ENCODE results near the gene SNX30.

The SNX30 gene

DNA sequence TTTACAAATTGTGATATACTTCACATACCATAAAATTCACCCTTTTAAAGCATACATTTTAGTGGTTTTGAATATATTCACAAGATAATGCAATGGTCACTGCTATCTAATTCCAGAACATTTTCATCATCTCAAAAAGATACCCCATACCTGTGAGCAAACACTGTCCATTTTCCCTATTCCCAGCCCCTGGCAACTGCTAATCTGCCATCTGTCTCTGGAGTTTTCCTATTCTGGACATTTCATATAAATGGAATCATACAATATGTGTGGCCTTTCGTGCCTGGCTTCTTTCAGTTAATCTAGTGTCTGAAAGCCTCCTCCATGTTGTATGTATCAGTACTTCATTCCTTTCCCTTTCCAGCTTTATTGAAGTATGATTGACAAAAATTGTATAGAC, 14.7 kb downstream of the SNX30 start:
- TF ChIP-seq CTCF (IDR thresholded peaks at IDR 0.05; ENCODE audit: low read depth, low read length, missing control alignments), result no peak
- no peak overlapping the region for H3K4me3 ChIP-seq (ENCODE audit: low read depth, low read length)
- no peak for DNase-seq (ENCODE audit: low read depth)

DNA sequence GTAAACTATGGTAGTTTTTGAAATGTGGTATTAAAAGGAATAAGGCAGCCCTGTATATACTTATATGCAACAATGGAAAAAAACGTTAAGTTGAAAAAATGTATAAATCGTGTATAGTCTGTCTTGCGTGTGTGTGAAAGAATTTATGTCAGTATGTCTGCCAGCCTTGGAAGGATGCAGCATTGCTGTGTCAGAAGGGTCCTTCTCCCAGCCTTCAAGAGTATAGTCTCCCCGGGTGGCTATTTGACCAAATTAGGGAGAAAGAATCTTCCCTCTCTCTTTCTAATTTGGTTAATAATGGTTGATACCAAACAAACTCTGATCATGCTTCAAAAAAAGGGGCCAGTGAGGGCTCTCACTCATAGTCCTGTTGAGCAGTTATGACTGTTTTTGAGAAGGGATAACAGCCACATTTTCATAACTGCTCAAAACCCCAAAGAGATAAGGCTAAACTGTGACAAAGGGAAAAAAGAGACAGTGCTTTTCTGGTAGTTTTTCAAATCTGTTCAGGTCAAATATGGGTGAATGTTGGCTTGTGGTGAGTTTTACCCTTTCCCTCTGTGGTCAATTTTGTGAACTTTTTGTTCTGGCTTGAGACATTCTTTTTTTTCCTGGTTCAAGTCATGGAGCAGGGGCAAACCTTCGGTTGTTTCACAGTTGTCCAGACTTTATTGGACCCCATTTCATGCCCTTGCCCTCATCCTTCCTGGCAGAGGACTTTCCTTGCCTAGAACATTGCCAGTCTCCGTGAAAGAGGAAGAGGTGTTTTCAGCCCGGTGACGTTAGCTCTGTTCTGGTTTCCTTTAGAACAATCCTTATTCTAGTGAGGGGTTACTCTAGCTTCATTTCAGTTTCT, 21.0 kb downstream of the SNX30 start:
- TF ChIP-seq CTCF (IDR thresholded peaks at IDR 0.05; ENCODE audit: low read depth, low read length, missing control alignments), result no peak

GRCh38 chr9:112772215-112772509, 21.6 kb downstream of the SNX30 start:
- DNase-seq (ENCODE audit: low read depth), result no peak
- H3K4me3 ChIP-seq (ENCODE audit: low read depth, low read length), result no peak overlapping the region

More for the DNA sequence above, 21.0 kb downstream of the SNX30 start:
- DNase-seq (ENCODE audit: low read depth), result no peak
- H3K4me3 ChIP-seq (ENCODE audit: low read depth, low read length), result no peak overlapping the region

GRCh38 chr9:112772551-112772950, 22.0 kb downstream of the SNX30 start:
- DNase-seq (ENCODE audit: low read depth), result no peak
- no peak overlapping the region for H3K4me3 ChIP-seq (ENCODE audit: low read depth, low read length)
- no peak for TF ChIP-seq CTCF (IDR thresholded peaks at IDR 0.05; ENCODE audit: low read depth, low read length, missing control alignments)

More at GRCh38 chr9:112772215-112772509, 21.6 kb downstream of the SNX30 start:
- TF ChIP-seq CTCF (IDR thresholded peaks at IDR 0.05; ENCODE audit: low read depth, low read length, missing control alignments), result no peak

DNA sequence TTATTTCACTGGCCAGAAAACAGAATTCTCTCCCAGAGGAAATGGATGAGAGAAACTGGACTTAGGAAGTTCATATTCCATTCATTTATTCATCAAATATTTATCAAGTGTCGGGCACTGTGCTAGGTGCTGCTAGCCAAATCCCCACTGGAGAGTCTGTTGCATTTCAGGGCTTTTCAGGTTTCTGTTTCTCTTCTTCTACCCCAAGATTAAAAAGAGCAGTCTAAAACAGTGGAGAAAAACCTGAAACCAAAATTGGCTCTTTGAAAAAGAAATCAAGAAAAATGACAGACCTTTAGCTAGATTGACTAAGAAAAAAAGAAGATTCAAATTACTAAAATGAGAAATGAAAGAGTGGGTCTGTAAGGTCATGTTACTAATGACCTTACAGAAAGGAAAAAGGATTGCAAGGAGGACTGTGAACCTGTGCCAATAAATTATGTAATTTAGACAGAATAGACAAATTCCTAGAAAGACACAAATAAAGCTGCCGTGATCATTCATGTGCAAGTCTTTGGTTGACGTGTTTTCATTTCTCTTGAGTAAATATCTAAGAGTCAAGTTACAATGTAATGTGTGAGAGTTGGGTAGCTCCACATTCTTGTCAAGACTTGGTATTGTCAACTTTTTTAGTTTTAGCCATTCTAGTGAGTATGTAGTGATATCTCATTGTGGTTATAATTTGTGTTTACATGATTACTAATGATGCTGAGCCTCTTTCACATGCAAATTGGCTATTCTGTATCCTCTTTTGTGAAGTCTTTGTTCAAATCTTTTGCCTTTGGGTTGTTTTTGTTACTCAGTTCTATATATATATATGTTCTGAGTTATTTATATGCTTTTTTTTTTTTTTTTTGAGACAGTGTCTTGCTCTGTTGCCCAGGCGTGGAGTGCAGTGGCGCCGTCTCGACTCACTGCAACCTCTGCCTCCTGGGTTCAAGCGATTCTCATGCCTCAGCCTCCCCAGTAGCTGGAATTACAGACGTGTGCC, 23.7 kb downstream of the SNX30 start:
- no peak for DNase-seq (ENCODE audit: low read depth)
- no peak for TF ChIP-seq CTCF (IDR thresholded peaks at IDR 0.05; ENCODE audit: low read depth, low read length, missing control alignments)
- H3K4me3 ChIP-seq (ENCODE audit: low read depth, low read length), result peak overlapping the region; percentile 9; the same call in 1 of the 2 replicates

DNA sequence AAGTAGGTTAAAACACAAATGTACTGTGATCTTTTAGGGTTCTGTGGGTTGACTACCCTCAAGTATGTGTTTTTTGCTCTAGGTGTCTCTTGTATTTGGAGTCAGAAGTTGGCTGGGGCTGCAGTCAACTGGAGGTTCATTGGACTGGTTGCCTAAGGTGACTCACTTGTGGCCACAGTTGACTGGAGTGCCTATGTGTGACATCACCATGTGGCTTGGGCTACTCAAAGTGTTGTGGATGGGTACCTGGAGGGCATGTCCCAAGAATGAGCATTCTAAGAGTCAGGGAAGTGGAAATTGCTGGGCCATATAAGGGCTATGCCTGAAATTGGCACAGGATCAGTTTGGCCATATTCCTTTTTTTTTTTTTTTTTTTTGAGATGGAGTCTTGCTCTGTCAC, 27.4 kb downstream of the SNX30 start:
- H3K4me3 ChIP-seq (ENCODE audit: low read depth, low read length), result no peak overlapping the region
- TF ChIP-seq CTCF (IDR thresholded peaks at IDR 0.05; ENCODE audit: low read depth, low read length, missing control alignments), result no peak

More for the DNA sequence above, 27.4 kb downstream of the SNX30 start:
- no peak for DNase-seq (ENCODE audit: low read depth)
